SU-DHL-6 (cell line): ENCODE data around the gene RPS6KA4.

ENCODE experiments used
- CTCF ChIP-seq: fragments of 200-600 bp; sonication (generic); IDR thresholded peaks from one replicate; pipeline ENCODE4 v1.5.1; 2017; ENCODE audit warnings: antibody characterized with exemption, mild to moderate bottlenecking, low read length, moderate library complexity; ENCODE audit not compliant: insufficient read depth, poor library complexity, severe bottlenecking
- EZH2phosphoT487 ChIP-seq: fragments of 200-600 bp; sonication (generic), shearing (Covaris generic); conservative IDR thresholded peaks from 2 replicates; pipeline ENCODE4 v1.6.1; 2018; ENCODE audit warnings: mild to moderate bottlenecking, antibody characterized with exemption, low read length, moderate library complexity, mixed read lengths

GRCh38 chr11:64327375-64327774 is 31.6 kb upstream of the RPS6KA4 start:
- TF ChIP-seq CTCF = no peak
- TF ChIP-seq EZH2phosphoT487 = no peak
